Measurements from ENCODE around the gene TCF20.
A peak's percentile ranks its signal among the peaks of the same experiment; 100 is the strongest.

The TCF20 gene

DNA sequence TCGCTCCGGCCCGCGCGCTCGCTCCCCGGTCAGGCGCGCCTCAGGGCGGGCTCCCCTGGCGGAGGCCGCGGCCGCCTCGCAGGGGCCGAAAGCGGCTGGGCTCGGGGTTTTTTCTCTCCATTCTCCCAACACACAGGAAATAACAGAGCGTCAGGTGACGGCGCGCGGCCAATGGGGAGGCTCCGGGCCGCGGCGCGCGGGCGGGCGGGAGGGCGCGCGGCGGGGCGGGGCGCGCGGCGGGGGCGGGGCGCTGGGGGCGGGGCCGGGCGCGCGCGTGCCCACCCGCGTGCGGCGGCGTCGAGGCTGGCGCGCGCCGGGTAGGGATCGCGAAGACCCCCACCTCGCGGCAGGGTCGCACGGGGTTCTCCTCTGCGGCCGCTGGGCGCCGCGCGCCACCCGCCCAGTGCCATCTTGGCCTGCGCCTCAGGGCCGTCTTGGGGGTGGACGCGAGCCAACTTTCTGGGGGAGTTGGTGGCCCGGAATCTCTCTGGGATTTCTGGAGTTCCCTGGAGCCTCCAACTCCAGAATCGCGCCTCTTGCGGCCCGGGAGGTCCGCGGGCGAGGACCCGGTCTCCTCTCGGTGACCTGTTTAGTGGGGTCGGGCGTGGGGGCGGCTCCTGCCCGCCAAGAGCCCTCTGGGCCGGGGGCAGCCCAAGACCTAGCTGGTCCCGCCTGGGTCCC is at the start of gene TCF20:
Gene TCF20 (minus strand): TSS at position 144 of the 681 bp plus-strand sequence. CDS start 55,348 bp downstream, outside the sequence.
- peak; percentile 44 for DNase-seq (ENCODE audit: low read depth)

DNA sequence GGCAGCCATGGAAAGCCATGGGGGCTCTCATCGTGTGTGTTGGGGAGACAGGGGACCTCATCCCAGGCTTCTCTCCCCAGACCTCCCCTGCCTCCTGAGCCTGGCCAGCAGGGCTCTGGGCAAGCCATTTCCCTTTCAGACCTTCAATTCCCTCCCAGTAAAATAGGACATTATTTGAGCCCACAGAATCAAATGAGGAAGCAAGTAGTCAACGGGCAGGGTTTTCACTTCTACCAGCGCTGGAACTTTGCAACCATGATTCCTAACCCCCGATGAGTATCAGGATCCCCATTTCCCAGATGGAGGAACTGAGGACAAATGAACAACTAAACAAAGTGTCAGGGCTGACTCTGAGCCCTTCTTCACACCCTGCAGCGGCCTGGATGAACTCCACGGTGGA is 48.9 kb upstream of the TCF20 start:
- DNase-seq (ENCODE audit: low read depth): no peak

DNA sequence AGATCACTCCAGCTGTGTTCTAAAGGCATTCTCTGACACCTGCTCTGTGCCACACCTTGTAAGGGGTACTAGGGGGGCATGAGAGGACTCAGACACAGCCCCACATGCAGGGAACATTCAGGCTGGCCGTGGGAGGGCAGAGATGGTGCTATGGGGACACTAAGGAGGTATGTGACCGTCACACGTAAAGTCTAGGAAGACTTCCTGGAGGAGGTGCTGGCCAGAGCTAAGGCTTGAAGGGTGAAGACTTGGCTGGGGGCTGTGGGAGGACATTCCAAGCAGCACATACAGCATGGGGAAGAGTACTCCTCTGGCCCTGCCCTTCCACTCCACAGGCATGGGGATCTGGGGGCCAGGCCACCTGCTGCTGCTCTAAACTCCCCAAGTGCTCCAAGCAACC is 48.5 kb upstream of the TCF20 start:
- no peak for DNase-seq (ENCODE audit: low read depth)

DNA sequence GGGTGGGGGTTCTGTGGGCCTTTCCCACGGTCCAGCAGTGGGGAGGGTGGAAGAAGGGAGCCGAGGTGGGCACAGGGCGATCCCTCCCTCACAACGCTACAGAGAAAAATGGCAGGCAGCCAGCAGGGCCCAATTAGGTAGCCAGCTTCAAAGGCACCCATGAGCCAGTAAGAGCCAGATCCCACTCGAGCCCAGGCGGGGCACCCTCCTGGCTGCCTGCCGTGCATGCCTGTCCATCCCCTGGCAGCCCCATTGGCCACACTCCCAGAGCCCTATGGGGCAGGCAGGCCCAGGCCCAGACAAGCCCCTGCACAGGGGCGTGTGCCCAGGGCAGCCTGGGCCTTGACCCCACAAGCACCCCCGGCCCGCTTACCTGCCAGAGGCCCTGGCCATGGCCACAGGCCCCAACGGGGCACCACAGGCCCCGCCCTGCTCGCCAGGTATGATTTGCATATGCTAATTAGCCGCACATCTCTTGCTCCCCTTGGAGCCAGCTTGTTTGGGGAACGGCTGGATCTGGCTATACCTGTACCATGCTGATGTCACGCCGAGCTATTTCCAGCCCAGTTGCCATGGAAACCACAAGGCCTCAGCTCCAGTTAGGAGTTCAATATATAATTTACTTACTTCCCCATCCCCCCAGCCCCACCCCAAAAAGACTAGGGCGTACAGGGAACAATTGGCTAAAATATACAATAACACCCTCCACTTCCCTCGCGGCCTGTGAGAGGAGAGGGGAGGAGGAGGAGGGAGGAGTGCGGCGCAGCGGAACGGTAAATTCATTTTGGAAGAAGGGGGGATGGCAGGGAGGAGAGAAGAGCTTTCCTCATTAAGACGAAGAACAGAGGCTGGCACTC is 47.5 kb upstream of the TCF20 start:
- DNase-seq (ENCODE audit: low read depth): no peak

DNA sequence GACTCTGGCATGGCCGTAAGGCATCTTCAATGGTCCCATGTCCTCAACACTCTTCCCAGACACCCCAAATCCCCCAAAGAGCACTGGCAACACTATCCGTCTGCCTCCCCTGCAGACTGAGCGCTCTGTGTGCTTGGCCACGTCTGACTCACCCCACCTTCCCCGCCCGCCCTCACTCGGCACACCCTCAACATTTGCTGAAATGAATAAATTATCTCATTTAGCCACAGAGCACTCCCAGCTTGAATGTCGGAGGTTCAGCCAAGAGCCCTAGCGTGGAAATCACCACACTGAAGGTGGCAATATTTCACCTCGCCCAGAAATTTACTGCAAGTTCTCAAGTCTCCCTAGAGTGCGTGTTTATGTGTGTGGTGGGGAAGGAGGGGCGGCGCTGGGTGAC is 46.6 kb upstream of the TCF20 start:
- no peak for DNase-seq (ENCODE audit: low read depth)

DNA sequence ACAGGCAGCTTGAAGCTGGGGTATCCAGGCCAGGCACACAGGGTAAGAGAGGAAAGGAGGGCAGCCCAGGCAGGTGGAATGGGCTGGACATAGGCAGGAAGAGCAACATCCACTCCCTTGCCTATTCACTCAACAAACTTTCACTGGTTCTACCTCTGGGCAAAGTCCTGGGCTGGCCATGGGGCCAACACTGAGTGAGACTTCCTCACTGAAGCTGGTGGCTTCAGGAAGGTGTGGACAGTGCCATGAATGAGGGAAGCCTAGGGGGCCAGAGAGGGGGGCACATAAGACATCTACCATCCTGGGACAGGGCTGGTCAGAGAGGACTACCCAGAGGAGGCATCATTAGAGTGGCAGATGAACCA is 44.9 kb upstream of the TCF20 start:
- no peak for DNase-seq (ENCODE audit: low read depth)

DNA sequence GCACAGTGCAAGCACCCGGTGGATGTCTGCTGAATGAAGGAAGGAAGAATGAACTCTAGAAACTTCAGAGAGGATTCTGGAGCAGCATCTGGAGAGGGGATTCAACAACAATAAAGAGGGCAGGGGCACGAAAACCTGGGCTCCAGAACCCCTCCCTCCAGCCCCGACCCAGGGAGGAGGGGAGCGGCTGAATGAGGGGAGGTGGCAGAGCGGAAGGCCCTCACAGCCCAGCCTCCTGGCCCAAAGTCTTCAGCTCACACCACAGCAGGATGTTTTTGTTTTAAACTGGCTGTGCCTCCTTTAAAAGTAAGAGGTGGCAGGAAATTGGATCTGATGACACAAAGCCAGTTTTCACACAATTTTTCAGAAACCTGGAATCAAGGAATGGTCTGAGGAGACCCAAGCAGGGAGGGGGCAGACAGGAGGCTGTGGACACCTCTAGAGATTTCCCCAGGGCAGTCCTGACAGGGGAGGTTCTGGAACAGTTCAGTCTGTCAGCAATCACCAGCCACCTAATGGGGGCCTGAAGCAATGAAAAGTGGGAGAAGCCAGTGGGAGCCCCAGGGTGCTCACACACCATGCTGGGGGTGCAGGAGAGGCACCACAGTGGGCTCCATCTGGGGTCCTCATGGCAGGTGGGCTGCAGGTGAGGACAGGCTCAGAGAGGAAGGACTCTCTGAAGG is 44.4 kb upstream of the TCF20 start:
- no peak for DNase-seq (ENCODE audit: low read depth)

DNA sequence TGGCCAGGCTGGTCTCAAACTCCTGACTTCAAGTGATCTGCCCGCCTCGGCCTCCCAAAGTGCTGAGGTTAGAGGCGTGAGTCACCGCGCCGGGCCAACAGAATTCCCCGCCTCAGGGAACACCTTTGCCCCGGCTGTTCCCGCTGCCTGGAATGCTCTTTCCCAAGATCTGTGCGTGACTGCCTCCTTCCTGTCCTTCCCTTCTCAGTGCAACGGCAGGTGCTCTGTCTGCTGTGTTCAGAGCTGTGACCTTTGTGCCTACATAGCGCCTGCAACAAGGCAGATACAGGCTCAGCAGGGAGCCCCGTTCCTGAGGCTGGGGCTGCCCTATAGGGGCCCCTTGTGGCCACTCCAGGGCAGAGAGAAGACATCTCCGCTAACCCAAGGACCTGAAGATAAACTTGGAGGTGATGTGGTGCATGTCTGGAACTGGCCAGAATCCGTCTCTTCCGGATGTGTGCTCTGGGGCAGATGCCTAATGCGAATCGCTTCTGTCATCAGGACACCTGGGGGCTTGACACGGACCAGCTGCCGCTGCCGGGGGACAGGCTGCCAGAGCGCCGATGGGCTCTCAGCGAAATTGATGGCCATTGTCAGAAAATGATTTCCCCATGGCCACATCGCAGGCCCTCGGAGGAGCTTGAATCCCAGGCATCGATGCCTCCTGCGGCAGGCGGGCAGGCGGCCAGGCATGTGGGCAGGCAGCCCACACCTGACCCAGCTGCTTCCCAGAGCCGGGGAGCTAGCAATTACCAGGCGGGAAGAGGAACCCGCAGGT is 43.5 kb upstream of the TCF20 start:
- DNase-seq (ENCODE audit: low read depth): no peak

DNA sequence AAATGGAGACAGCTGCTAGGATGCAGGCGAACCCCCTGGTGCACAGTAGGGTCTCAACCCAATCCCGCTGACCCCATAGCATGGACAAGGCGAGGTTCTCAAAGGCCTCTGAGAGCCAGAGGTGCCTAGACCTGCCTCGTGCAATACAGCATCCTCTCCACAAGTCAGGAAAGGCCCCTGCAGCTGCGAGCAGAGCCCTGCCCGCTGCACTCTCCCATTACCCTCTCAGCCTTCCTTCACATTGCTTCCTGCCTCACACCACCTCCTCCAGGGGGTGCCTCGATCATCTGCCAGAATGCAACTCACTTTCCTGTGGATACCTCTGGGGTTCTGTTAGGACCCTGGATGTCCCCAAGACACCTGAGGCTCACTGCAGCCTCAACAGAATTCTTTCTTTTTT is 42.8 kb upstream of the TCF20 start:
- no peak for DNase-seq (ENCODE audit: low read depth)

DNA sequence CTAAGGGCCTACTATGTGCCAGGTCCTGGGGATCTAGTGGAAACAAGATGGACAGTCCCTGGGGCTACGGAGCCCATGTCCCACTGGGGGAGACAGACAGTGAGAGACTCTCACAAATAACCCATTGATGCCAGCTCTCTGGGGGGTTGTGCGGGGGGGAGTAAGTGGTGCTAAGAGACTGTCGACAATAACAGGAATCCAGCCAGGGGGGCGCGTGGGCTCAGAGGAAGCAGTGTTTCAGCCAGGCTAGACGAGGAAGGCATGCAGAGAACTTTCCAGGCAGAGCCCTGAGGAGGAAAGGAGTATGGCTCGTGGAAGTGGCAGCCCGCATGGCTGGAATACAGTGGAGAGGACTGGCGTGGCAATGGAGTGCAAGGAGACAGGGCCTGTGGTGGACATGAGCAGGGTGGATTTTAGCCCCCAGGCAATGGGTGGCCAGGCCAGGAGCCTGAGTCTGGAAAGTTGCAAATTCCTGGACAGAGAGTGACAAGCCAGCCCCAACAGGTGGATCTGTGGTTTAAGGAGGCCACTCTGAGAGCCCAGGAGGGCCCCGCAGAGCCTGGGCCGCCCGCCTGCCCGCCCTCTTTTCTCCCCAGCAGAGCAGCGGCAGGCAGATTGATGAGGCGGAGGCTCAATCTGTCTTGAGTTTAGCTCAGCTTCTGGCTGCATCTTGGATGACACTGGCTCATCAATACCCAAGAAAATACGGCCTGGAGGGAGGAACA is 40.0 kb upstream of the TCF20 start:
- DNase-seq (ENCODE audit: low read depth): no peak

DNA sequence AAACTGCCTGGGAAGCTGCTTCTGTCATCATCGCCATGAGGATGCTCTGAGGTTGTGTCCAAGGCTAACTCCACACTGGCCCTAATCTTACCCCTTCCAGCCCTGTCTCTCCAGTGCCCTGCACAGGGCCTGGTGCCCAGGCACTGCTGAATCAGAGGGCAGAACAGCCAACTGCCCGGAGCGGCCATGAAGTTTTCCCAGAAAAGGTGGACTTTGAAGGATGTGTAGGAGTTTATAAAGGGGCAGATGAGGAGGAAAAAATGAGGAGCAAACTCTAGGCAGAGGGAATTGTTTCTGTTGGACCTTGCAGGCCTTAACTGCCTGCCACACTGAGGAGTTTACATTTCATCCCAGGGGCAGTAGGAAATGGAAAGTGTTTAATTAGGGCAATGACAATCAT is 39.4 kb upstream of the TCF20 start:
- DNase-seq (ENCODE audit: low read depth): no peak

DNA sequence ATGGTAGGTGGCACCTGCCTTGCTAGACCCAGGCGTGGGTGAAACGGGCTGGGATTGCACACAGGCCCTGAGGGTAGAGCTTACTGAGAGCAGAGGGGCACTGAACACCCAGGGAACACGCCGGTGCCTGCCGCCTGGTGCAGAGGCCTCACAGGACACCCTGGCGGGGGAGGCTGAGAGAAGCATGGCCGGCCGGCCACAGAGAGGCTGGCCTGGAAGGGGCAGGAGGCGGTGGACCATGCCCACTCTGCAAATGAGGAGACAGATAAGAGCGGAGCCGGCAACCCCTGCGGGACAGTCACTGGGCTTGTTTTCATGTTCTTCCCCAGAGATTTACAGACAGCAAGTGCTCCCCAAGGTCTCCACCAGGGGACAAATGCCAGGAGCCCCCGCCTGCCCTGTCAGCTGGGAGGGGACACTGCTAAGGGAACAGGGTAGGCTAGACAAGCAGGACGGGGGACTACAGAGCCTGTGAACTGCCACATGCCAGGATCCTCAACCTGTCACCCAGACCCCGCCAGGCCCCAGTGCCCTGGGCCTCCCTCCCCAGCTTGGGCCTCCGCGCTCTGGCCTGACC is 38.5 kb upstream of the TCF20 start:
- DNase-seq (ENCODE audit: low read depth): no peak

DNA sequence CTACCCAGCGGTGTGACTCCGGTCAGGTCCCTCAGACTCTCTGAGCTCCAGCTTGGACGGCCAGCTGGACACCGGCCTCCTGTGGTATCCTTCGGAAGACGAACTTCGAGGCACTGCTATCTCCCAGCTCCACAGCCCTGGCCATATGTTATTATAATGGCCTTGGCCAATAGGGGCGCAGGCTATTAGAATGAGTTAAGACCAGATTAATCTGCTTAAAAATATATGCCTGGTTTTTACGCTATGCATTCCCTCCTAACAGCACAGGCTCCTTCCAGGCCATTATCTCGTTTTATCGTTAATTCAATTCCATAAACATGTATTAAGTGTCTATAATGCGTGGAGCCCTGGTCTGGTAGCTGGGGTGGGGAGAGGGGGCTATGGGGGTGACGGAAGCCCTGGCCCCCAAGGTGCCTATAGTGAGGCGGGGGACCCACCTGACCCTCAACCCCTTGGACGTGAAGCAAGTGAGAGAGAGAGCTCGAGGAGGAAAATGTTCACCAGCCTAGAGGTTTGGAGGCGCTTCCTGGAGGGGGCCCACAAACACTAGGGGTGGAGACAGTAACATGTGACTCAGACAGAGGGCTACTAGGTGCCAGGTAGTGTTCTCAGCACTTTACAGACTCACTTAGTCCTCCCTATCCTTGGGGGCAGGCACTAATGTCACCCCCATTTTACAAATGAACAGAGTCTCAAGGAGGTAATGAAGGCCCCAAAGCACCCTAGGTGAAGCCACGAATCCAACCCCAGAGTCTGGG is 37.5 kb upstream of the TCF20 start:
- no peak for DNase-seq (ENCODE audit: low read depth)

DNA sequence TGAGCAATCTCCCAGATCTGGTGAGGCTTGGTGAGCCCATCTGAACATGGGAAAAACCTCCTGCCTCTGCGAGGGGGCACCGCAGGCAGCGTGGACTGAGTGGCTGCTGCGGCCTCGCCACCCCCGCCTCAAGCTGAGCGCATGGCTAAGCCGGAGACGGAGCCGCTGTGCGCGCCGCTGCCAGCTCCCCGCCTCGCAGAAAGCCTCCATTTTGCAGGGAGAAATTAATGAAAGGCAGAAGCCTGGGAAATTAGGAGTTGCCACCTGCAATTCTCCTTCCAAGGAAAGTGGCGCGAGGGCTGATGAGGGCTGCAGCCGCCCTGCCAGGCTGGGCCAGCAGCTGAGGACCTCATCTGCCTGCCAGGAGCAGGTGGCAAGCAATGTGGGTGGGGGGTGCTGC is 35.6 kb upstream of the TCF20 start:
- DNase-seq (ENCODE audit: low read depth): no peak

DNA sequence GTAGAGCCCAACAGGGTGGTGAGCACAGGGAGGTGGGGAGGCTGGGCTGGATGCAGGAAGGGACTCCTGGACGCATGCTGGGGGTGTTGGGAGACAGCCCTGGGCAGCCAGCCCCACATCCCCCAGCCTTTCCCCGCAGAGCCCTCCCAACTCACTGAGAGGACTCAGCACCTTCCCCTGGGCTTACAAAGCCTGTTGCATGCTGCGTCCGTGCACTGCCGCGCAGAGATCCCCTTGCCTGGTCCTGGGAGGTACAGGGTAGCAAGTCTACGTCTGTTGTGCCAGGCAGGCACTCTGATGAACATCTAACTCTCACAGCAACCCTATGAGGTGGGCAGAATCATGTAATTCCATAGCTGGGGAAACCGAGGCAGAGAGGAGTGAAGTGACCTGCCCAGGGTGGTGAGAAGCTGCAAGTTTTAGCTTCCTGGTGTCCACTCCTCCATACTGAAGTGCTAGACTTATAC is 33.9 kb upstream of the TCF20 start:
- no peak for DNase-seq (ENCODE audit: low read depth)

DNA sequence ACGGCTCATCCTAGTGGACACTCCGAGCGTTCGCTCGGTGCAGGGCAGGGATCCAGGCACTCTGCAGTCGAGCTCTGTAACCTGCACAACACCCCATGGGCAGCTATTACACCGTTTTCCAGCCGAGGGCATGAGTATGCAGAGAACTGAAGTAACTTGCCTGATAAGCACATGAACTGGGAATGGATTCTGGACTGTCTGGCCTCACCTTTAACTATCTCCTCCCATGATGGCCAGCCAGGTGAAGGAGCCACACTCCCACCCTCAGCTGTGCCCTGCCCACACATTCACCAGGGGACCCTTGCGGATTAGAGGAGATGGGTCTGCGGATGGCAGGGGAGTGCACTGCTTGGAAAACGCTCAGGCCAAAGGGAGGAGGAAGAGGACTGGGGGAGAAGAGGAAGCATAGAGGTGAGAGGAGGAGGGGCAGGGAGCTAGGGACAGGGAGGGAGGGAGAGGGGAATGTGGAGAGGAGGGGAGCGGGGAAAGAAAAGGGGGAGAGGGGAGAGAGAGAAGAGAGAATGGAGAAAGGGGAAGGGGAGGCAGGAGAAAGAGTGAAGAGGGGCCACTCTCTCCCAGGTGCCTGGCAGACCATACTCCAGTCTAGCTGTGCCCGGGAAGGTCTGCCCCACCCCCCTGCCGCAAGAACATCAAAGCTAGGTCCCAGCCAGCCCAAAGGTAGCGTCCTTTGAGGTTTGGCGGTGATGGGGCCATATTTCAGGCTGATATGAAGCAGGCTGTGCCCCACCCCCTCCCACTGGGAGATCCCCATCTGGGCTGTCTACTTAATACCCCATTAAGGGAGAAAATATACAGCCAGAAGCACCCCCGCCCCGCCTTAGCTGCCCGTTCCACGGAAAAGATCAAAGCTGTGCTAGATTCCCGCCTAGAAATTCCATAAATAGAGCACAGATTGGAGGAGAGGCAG is 33.2 kb upstream of the TCF20 start:
- DNase-seq (ENCODE audit: low read depth): no peak

DNA sequence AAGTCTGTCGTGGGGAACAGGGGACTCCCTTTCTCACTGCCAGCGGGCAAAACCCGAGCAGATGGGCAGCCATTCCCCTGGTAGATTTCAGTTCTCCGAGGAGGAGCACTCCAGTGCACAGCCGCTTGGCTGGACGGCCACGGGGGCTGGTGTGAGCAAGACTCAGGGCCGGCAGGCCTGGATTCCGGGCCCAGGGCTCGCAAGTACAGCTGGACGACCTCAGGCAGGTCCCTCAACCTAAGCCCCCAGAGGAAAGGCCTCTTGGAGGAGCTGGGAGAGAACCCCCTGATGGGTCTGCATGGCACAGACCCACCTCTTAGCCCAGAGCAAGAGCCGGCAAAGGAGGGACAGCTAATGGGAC is 31.3 kb upstream of the TCF20 start:
- DNase-seq (ENCODE audit: low read depth): no peak

DNA sequence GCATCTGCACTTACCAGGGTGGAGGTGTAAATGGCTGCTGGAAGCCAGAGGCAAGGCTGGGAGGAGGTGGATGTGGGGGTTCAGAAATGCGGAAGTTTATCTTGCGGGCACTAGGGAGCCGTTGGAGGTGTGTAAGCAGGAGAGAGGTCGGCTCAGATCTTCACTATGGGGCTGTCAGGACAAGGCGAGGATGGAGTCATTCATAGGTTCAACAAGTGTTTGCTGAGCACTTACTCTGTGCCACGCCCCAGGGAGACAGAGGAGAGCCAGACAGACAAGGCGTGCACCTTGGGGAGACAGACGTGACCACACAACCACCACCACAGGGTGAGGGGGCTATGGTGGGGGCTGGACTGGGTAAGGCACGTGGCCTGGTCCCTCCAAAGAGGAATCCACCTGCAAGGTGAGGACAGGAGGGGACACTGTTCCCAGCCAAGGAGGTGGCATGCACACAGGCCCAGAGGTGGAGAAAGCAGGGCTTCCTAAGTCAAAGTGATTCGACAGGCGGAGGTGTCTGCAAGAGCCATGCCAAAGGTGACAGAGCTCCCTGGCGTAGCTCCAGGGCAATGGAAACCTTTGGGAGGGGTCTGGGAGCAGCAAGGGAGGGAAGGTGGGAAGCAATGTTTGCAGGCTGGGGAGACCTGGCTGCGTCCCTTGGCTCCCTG is 30.8 kb upstream of the TCF20 start:
- no peak for DNase-seq (ENCODE audit: low read depth)

All from stimulated activated CD8-positive, alpha-beta memory T cell treated with anti-CD3 and anti-CD28 coated beads, Interleukin-15, amount 100 ng/mL, for 24 hours (primary cell).